HG03521 (cell line): ENCODE results near the gene ZNF474.

Source experiments
- ATAC-seq: cut with Tn5 transposase; IDR thresholded peaks from one replicate; pipeline ENCODE4 v1.9.1; 2021; ENCODE audit warnings: mild to moderate bottlenecking, moderate library complexity; ENCODE audit not compliant: unreplicated experiment

Gene ZNF474

GRCh38 chr5:122153230-122153629, 23.9 kb downstream of the ZNF474 start:
- ATAC-seq: no peak

DNA sequence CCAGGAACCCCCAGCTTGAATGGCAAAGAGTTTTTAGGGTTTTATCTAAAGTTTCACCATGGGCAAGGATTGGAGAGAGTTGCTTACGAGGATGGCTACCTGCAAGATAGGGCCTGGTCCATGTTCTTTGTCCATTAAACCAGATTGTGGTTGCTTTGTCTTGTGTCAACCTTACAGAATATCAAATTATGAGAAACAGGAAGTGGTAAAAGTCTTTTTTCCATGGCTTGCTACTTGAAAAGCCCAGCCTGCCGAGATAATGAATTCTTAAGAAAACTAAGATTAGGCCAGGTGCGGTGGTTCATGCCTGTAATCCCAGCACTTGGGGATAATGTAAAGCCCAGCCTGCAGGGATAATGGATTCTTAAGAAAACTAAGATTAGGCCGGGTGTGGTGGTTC, 24.4 kb downstream of the ZNF474 start:
- no peak for ATAC-seq

GRCh38 chr5:122154491-122154890, 25.1 kb downstream of the ZNF474 start:
- ATAC-seq: no peak

DNA sequence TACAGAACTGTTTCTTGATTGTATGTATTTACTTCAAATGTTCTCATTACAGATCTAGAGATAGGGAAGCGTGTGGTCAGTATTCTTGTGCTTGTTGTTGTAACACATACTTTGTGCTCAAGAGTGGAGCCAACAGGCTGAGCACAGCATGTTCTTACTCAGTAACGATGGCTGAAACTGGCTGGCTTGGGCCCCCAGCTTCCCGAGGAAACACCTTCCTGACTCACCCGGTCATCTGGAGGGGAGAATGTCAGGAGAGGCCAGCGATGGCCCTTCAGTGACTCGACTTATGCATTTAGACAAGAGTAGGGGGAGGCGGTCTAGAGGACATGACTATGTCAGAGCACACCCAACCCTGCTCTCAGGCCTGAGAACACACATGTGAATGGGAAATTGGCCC, 25.6 kb downstream of the ZNF474 start:
- no peak for ATAC-seq

- no peak for ATAC-seq
Measured at GRCh38 chr5:122155546-122155945, 26.2 kb downstream of the ZNF474 start.

GRCh38 chr5:122156724-122157325, 27.5 kb downstream of the ZNF474 start:
- no peak for ATAC-seq

DNA sequence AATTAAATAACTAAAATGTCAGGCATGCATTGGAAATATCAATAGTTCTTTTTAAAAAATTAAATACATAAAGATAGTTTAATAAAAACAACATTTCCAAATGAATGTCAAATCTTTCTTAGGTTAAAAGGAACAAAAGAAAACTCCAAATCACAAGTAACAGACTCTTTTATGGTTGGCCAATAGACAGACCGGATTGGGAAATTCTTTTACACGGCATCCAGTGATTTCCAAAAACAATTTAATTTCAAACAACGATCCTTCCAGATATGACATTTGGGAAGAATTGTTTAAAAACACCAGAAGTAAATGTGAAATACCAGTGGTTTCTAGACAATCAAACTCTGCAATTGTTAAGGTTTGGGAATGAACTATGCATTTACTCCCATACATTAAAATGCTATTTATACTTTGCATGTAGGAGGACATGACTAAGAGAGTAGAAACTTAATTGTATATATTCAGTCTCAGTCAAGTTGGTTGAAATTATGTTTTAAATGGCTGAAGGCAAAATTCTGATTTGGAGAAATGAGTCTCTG, 32.8 kb downstream of the ZNF474 start:
- ATAC-seq: no peak

DNA sequence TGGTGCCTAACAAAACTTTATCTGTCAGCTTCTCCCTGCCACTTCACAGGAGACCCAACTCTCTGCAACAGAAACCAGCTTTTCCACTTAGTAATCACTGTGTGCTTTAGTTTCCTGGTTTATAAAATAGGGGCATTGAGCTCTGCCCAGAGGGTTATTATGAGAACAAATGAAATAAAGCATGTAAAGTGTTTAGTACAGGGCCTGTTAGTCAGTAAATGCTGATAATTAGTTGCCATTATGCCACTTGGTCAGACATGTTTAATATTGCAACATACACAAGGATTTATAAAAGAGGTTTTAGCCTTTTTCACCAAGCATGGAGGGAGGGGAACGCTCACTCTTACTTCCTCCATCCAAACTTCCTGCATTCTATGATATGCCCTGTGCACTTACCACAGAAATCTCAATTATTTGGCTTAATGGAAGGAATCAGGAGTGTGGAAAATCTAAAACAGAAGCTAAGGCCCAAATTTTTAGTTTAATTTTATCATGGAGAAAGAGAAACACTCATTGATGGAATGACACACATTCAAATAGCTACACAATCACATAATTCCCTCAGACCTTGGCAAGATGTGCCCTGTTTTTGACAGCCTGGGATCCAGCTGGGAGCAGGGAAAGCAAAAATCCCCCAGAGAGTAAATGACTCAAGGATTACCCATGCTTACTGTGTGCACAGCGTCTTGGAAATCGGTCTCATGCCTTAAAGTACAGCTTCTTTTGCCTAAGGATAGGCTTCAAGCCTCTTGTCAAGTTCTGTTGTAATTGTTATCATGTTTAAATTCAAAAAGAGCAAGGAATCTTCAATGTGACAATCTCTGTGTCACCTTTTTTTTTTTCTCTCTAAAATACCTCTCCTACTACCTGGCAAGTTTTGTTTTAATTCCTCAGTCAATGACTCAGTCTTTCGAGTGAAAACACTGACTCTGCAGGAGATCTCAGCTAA, 34.0 kb downstream of the ZNF474 start:
- no peak for ATAC-seq

DNA sequence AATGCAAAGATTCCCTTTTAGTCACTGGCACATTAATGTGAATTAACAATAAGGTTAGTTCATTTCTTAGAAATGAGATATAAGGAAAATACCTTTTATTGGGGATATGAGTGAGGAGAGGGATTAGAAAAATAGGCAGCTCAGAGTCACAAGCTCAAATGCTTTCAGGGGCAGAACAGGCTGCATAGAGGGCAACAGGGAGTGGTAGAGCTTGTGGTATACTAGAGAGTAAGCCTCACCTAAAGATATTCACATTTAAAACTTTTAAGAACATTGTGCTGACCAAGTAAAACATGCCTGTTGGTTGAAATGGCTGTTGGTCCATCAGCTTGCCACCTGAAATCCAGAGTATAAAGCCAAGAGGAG, 34.7 kb downstream of the ZNF474 start:
- no peak for ATAC-seq

- no peak for ATAC-seq
Measured at GRCh38 chr5:122164831-122165558, 35.6 kb downstream of the ZNF474 start.

GRCh38 chr5:122165559-122166078, 36.3 kb downstream of the ZNF474 start:
- no peak for ATAC-seq

DNA sequence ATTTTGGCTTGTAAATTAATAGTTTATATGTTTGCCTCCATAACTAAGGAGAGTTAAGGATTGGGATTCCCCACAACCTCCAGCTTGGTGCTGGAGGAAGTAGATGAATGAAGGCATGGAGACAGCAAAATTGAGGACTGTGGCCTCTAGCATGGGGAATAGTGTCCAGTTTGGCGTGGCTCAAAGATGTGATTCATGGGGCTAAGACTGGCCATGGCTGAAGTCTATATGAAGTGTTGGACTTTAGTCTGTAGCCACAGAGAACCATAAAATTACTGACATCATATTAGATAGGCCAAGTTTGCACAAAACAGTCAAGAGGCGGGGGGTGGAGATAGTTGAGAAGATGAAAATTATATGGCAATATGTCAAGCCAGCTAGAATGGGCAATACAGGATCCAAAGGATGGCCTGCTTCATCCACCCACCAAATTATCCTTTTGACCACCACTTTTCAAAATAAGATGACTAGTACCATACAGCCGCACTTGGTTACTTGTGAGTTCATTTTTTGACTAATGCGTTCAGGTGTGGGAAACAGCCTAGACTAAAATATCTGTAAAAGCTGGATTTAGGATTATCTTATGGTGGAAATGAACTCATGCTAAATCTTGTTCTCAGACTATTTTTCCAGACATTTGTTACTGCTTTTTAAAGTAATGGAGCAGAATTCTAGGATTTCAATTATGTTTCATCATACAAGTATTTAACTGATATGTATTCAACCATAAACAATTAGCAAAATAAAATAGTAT, 40.2 kb downstream of the ZNF474 start:
- no peak for ATAC-seq

DNA sequence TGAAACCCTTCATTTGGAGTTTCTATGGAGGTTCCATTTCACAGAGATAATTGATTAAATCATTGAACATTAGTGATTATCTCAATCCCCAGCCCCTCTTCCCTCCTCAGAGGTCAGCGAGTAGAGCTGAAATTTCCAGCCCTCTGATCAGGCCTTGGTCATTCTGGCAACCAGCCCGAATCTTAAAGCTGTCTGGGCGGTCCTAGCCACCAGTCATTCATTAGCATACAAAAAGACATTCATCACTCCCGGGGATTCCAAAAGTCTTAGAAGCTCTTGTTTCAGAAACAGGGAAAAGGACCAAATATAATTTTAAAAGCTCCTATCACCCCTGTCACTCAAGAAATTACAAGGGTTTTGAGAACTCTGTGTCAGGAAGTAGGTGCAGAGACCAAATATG, 41.3 kb downstream of the ZNF474 start:
- ATAC-seq: no peak

- no peak for ATAC-seq
Measured at GRCh38 chr5:122172207-122172606, 42.9 kb downstream of the ZNF474 start.

GRCh38 chr5:122173474-122174415, 44.4 kb downstream of the ZNF474 start:
- ATAC-seq: no peak

DNA sequence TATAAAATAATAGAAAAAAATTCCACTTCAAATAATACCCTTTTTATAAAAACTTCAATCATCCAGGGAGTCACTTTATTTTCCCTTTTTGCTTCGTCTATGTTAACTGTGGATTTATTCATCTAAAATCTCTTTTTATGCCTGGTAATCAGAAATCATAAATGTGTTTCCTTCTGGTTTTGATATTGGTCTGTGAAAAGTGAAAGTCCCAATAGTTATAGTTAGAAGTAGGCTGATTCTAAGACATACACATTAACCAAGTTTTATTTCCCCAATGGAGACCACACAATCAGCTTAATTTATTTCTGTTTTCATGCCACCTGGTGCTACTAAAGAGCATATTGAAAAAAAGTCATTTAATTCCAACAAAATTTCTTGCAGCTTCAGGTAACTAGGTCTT, 45.7 kb downstream of the ZNF474 start:
- no peak for ATAC-seq

DNA sequence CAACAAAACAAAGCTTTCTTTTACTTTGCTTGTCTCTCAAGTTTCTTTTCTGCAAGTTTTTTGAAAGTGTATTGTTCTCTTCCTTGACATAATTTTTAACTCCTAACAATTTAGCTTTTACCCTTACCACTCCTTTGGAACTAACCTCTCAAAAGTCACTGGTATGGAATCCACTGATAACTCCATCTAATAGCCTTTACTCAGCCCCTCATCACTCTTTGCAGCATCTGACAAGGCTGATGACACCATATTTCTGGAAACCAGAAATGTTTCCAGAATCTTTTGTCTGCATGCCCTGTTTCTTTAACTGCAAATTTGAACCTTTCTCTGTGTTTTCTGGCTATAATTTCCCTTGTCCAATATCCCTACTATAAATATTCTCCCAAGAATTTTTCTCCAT, 46.5 kb downstream of the ZNF474 start:
- no peak for ATAC-seq

GRCh38 chr5:122177161-122177560, 47.8 kb downstream of the ZNF474 start:
- ATAC-seq: no peak

GRCh38 chr5:122179701-122180100, 50.4 kb downstream of the ZNF474 start:
- ATAC-seq: no peak
